ENCODE data around the gene TMEM63B. TPM values are rescaled to one million over a fixed set of nuclear protein-coding genes. Genes with fewer than 3 reads are reported as not detected.

The TMEM63B gene
- polyA plus RNA-seq, 3 donors = 1.3 to 25.7 (median 1.9) TPM

- H3K4me1 ChIP-seq (ENCODE audit: control insufficient read depth in 1 of 2, insufficient read depth in 2 of 2, low read length in 2 of 2) = no peaks in the 10 kb centered on the region
- no peak overlapping the region for H3K27ac Mint-ChIP-seq
- no peak for DNase-seq
- no peak overlapping the region for H3K9ac ChIP-seq (ENCODE audit: insufficient read depth, low read length, poor library complexity, severe bottlenecking)
- no peaks in the 10 kb centered on the region for H3K79me2 ChIP-seq (ENCODE audit: insufficient read depth, low read length)
- no peak for TF ChIP-seq CTCF (IDR thresholded peaks at IDR 0.05)
- H3K36me3 ChIP-seq (replicated peaks in 1 of 2; ENCODE audit: control insufficient read depth in 1 of 2, insufficient read depth in 2 of 2, low read length in 2 of 2) = peaks cover 10 to 24% of the 10 kb centered on the region in 2 donors
- no peaks in the 10 kb centered on the region for H3K27me3 ChIP-seq (ENCODE audit: control insufficient read depth in 2 of 2, insufficient read depth in 2 of 2, low read length in 2 of 2)
- H4K20me1 ChIP-seq (ENCODE audit: insufficient read depth, low read length) = peaks cover 7% of the 10 kb centered on the region
- H3K4me1 Mint-ChIP-seq = no peaks in the 10 kb centered on the region
- H3K9me3 ChIP-seq (replicated peaks in 1 of 2; ENCODE audit: control insufficient read depth in 1 of 2, insufficient read depth in 1 of 2, low read length in 2 of 2) = no peaks in the 10 kb centered on the region
- H3K4me3 ChIP-seq (replicated peaks in 1 of 3; ENCODE audit: low read depth in 2 of 3, low read length in 3 of 3) = no peak overlapping the region
- H3K27ac ChIP-seq (ENCODE audit: low read depth in 1 of 2, low read length in 2 of 2) = no peak overlapping the region
- peaks cover 26 to 34% of the 10 kb centered on the region in 2 donors for H3K36me3 Mint-ChIP-seq
- H3K4me3 Mint-ChIP-seq = no peak overlapping the region
- H3K27me3 Mint-ChIP-seq (ENCODE audit: low read depth in 3 of 3) = peaks cover 0 to 3% (median 0%) of the 10 kb centered on the region in 3 donors
- H3K4me2 ChIP-seq (replicated peaks; ENCODE audit: extremely low read depth, low read length, poor library complexity, severe bottlenecking) = no peak overlapping the region
- no peak overlapping the region for H2AFZ ChIP-seq (ENCODE audit: insufficient read depth, low read depth, low read length, poor library complexity, severe bottlenecking)
- WGBS (ENCODE audit: insufficient coverage) = no CpG with 5 or more reads among the region's 1 CpG
- intact Hi-C loops (cut with micrococcal nuclease) = loop anchor here in 1 of 2 donors (1.0 to 5.0 kb wide), 3 partner anchors 53 to 233 kb away; partner anchors contain the start of gene SLC35B2
- H3K9me3 Mint-ChIP-seq = no peaks in the 10 kb centered on the region
Measured at GRCh38 chr6:44099192-44099591, 28.2 kb upstream of the TMEM63B start.

- no peak overlapping the region for H2AFZ ChIP-seq (ENCODE audit: insufficient read depth, low read depth, low read length, poor library complexity, severe bottlenecking)
- peaks cover 16 to 33% of the 10 kb centered on the region in 2 donors for H3K36me3 ChIP-seq (replicated peaks in 1 of 2; ENCODE audit: control insufficient read depth in 1 of 2, insufficient read depth in 2 of 2, low read length in 2 of 2)
- no peak overlapping the region for H3K27ac ChIP-seq (ENCODE audit: low read depth in 1 of 2, low read length in 2 of 2)
- H3K9ac ChIP-seq (ENCODE audit: insufficient read depth, low read length, poor library complexity, severe bottlenecking) = no peak overlapping the region
- no peak overlapping the region for H3K27ac Mint-ChIP-seq
- H3K4me1 ChIP-seq (ENCODE audit: control insufficient read depth in 1 of 2, insufficient read depth in 2 of 2, low read length in 2 of 2) = no peaks in the 10 kb centered on the region
- H3K27me3 ChIP-seq (ENCODE audit: control insufficient read depth in 2 of 2, insufficient read depth in 2 of 2, low read length in 2 of 2) = no peaks in the 10 kb centered on the region
- intact Hi-C loops (cut with micrococcal nuclease) = loop anchor here in 1 of 2 donors (5.0 kb wide), 1 partner anchor 42 kb away; no protein-coding TSS in a partner anchor
- no peak overlapping the region for H3K4me2 ChIP-seq (replicated peaks; ENCODE audit: extremely low read depth, low read length, poor library complexity, severe bottlenecking)
- H3K4me3 ChIP-seq (replicated peaks in 1 of 3; ENCODE audit: low read depth in 2 of 3, low read length in 3 of 3) = no peak overlapping the region
- peaks cover 29 to 33% of the 10 kb centered on the region in 2 donors for H3K36me3 Mint-ChIP-seq
- H3K9me3 Mint-ChIP-seq = no peaks in the 10 kb centered on the region
- DNase-seq = no peak
- peaks cover 3% of the 10 kb centered on the region for H3K4me1 Mint-ChIP-seq
- H3K79me2 ChIP-seq (ENCODE audit: insufficient read depth, low read length) = no peaks in the 10 kb centered on the region
- peak; percentile 51 for TF ChIP-seq CTCF (IDR thresholded peaks at IDR 0.05)
- peaks cover 15% of the 10 kb centered on the region for H4K20me1 ChIP-seq (ENCODE audit: insufficient read depth, low read length)
- no peaks in the 10 kb centered on the region for H3K9me3 ChIP-seq (replicated peaks in 1 of 2; ENCODE audit: control insufficient read depth in 1 of 2, insufficient read depth in 1 of 2, low read length in 2 of 2)
- H3K4me3 Mint-ChIP-seq = no peak overlapping the region
- no CpG with 5 or more reads among the region's 1 CpG for WGBS (ENCODE audit: insufficient coverage)
- peaks cover 0 to 3% (median 0%) of the 10 kb centered on the region in 3 donors for H3K27me3 Mint-ChIP-seq (ENCODE audit: low read depth in 3 of 3)
Measured at GRCh38 chr6:44100088-44100550, 27.2 kb upstream of the TMEM63B start.
